Activated naive CD8-positive, alpha-beta T cell treated with anti-CD3 and anti-CD28 coated beads, Interleukin-2, amount 10 ng/mL, durations not matched to agents 7 days and 5 days (primary cell): ENCODE results near the gene EPS8L3. TPM values are rescaled to one million over a fixed set of nuclear protein-coding genes. Genes with fewer than 3 reads are reported as not detected.
A peak's percentile ranks its signal among the peaks of the same experiment; 100 is the strongest.

ENCODE experiments used
- ATAC-seq: fragments of 150-1000 bp; cut with Tn5 transposase; one replicate; pipeline ENCODE4 v1.10.0; 2021; ENCODE audit warnings: low read depth, moderate library complexity
- POLR2A ChIA-PET: fragments of 350-600 bp; sonication (Branson Sonifier 250); formaldehyde crosslinking; loops from one replicate; lab custom pipeline; 2021; ENCODE audit warnings: antibody characterized with exemption; lab: Charles Lee
- DNase-seq: peaks from one replicate; pipeline ENCODE4 v3.0.0; 2021
- H3K27ac Mint-ChIP-seq: one replicate; pipeline ENCODE4 v1.8.0; 2022; ENCODE audit warnings: mild to moderate bottlenecking, mixed read lengths
- H3K27me3 Mint-ChIP-seq: one replicate; pipeline ENCODE4 v1.8.0; 2022; ENCODE audit warnings: mild to moderate bottlenecking, moderate library complexity, mixed read lengths
- H3K36me3 Mint-ChIP-seq: one replicate; pipeline ENCODE4 v1.8.0; 2021; ENCODE audit warnings: mild to moderate bottlenecking, mixed read lengths
- H3K4me1 Mint-ChIP-seq: one replicate; pipeline ENCODE4 v1.8.0; 2021; ENCODE audit warnings: mixed read lengths
- H3K4me3 Mint-ChIP-seq: one replicate; pipeline ENCODE4 v1.8.0; 2022; ENCODE audit warnings: mild to moderate bottlenecking, moderate library complexity, mixed read lengths
- H3K9me3 Mint-ChIP-seq: one replicate; pipeline ENCODE4 v1.8.0; 2021; ENCODE audit warnings: mixed read lengths
- total RNA-seq, 2 experiments: library from RNA; stranded (reverse); gene quantifications; one replicate each; pipeline ENCODE4 v1.2.3, GENCODE V29; 2021

Gene EPS8L3
- not detected for total RNA-seq

- peak within 1 kb of the TSS; percentile 47 for H3K27ac Mint-ChIP-seq
- H3K4me3 Mint-ChIP-seq: no peak within 1 kb of the TSS
- peaks cover 1% of the 10 kb centered on the region for H3K4me1 Mint-ChIP-seq
- no peaks in the 10 kb centered on the region for H3K9me3 Mint-ChIP-seq
- no peaks in the 10 kb centered on the region for H3K36me3 Mint-ChIP-seq
- POLR2A ChIA-PET: no interaction called here
- peak; percentile 7 for DNase-seq
- no peak for ATAC-seq
- H3K27me3 Mint-ChIP-seq: peaks cover 2% of the 10 kb centered on the region
Observed at GRCh38 chr1:109763646-109764415, at the start of gene EPS8L3. Gene EPS8L3, minus strand, starts transcription at chr1:109763923. Its CDS starts 2,174 bp downstream, at chr1:109761749.

- Mint-ChIP-seq H3K4me3 (no peak overlapping the region), H3K9me3 (peaks cover 2% of the 10 kb centered on the region), H3K27me3 (peaks cover 2% of the 10 kb centered on the region), H3K36me3 (peaks cover 5% of the 10 kb centered on the region), H3K4me1 (peaks cover 15% of the 10 kb centered on the region), H3K27ac (no peak overlapping the region)
- POLR2A ChIA-PET: no interaction called here
- ATAC-seq: no peak
- DNase-seq: no peak
Observed at GRCh38 chr1:109812691-109813393, 49.1 kb upstream of the EPS8L3 start.

GRCh38 chr1:109808703-109809102 is 45.0 kb upstream of the EPS8L3 start:
- H3K27me3 Mint-ChIP-seq: peaks cover 2% of the 10 kb centered on the region
- DNase-seq: peak; percentile 13
- no peak overlapping the region for H3K4me3 Mint-ChIP-seq
- peaks cover 33% of the 10 kb centered on the region for H3K4me1 Mint-ChIP-seq
- peaks cover 4% of the 10 kb centered on the region for H3K36me3 Mint-ChIP-seq
- no peak overlapping the region for H3K27ac Mint-ChIP-seq
- H3K9me3 Mint-ChIP-seq: no peaks in the 10 kb centered on the region
- ATAC-seq: no peak
- POLR2A ChIA-PET: interaction anchor here (0.9 kb wide), 1 partner anchor 14 kb away, joined by 3 read pairs; no protein-coding TSS in a partner anchor

- Mint-ChIP-seq H3K4me3 (no peak overlapping the region), H3K27ac (peak overlapping the region; percentile 1), H3K36me3 (peaks cover 4% of the 10 kb centered on the region), H3K9me3 (no peaks in the 10 kb centered on the region), H3K27me3 (peaks cover under 1% of the 10 kb centered on the region), H3K4me1 (peaks cover 39% of the 10 kb centered on the region)
- POLR2A ChIA-PET: interaction anchor here (0.9 kb wide), 1 partner anchor 17 kb away, joined by 3 read pairs; no protein-coding TSS in a partner anchor
- ATAC-seq (no peak), DNase-seq (peak; percentile 25)
Observed at GRCh38 chr1:109807822-109808680, 44.3 kb upstream of the EPS8L3 start.

GRCh38 chr1:109807402-109807801 is 43.7 kb upstream of the EPS8L3 start:
- H3K4me1 Mint-ChIP-seq: peaks cover 44% of the 10 kb centered on the region
- peak overlapping the region; percentile 77 for H3K27ac Mint-ChIP-seq
- POLR2A ChIA-PET: interaction anchor here (0.9 kb wide), 1 partner anchor 17 kb away, joined by 3 read pairs; no protein-coding TSS in a partner anchor
- H3K36me3 Mint-ChIP-seq: peaks cover 4% of the 10 kb centered on the region
- no peaks in the 10 kb centered on the region for H3K27me3 Mint-ChIP-seq
- no peak for ATAC-seq
- no peak overlapping the region for H3K4me3 Mint-ChIP-seq
- DNase-seq: peak; percentile 19
- H3K9me3 Mint-ChIP-seq: no peaks in the 10 kb centered on the region

- ATAC-seq: no peak
- peak; percentile 25 for DNase-seq
- Mint-ChIP-seq H3K9me3 (no peaks in the 10 kb centered on the region), H3K4me1 (peaks cover 49% of the 10 kb centered on the region), H3K36me3 (peaks cover 4% of the 10 kb centered on the region), H3K27me3 (no peaks in the 10 kb centered on the region), H3K4me3 (no peak overlapping the region), H3K27ac (peak overlapping the region; percentile 77)
- POLR2A ChIA-PET: interaction anchor here (0.9 to 1.4 kb wide), 4 partner anchors 10 to 107 kb away, joined by 3 read pairs; no protein-coding TSS in a partner anchor
Observed at GRCh38 chr1:109806733-109807400, 43.1 kb upstream of the EPS8L3 start.

- Mint-ChIP-seq H3K4me1 (peaks cover 60% of the 10 kb centered on the region), H3K27me3 (no peaks in the 10 kb centered on the region), H3K9me3 (no peaks in the 10 kb centered on the region), H3K36me3 (peaks cover 4% of the 10 kb centered on the region), H3K4me3 (no peak overlapping the region), H3K27ac (no peak overlapping the region)
- ATAC-seq: no peak
- peak; percentile 15 for DNase-seq
- POLR2A ChIA-PET: interaction anchor here (0.7 to 2.3 kb wide), 7 partner anchors 9 to 179 kb away, joined by 3 to 11 read pairs (median 3); partner anchors contain the start of gene AHCYL1
Observed at GRCh38 chr1:109805486-109806165, 41.9 kb upstream of the EPS8L3 start.

- POLR2A ChIA-PET: interaction anchor here (0.7 to 2.3 kb wide), 3 partner anchors 14 to 180 kb away, joined by 3 to 11 read pairs (median 4); partner anchors contain the start of gene AHCYL1
- Mint-ChIP-seq H3K27ac (peak overlapping the region; percentile 97), H3K4me1 (peaks cover 67% of the 10 kb centered on the region)
Observed at GRCh38 chr1:109804660-109805059, 40.9 kb upstream of the EPS8L3 start.

GRCh38 chr1:109803901-109804331 is 40.2 kb upstream of the EPS8L3 start:
- no peaks in the 10 kb centered on the region for H3K27me3 Mint-ChIP-seq
- H3K4me1 Mint-ChIP-seq: peaks cover 72% of the 10 kb centered on the region
- DNase-seq (peak; percentile 35), ATAC-seq (no peak)
- H3K9me3 Mint-ChIP-seq: no peaks in the 10 kb centered on the region
- peaks cover 5% of the 10 kb centered on the region for H3K36me3 Mint-ChIP-seq
- peak overlapping the region; percentile 78 for H3K4me3 Mint-ChIP-seq
- peak overlapping the region; percentile 97 for H3K27ac Mint-ChIP-seq
- POLR2A ChIA-PET: interaction anchor here (1.1 to 3.9 kb wide), 3 partner anchors 12 to 103 kb away, joined by 3 to 61 read pairs (median 14); no protein-coding TSS in a partner anchor

More at GRCh38 chr1:109804660-109805059, 40.9 kb upstream of the EPS8L3 start:
- Mint-ChIP-seq H3K4me3 (peak overlapping the region; percentile 78), H3K36me3 (peaks cover 5% of the 10 kb centered on the region), H3K9me3 (no peaks in the 10 kb centered on the region), H3K27me3 (no peaks in the 10 kb centered on the region)
- ATAC-seq (no peak), DNase-seq (peak; percentile 5)

- DNase-seq: peak; percentile 34
- no peak for ATAC-seq
- peaks cover 73% of the 10 kb centered on the region for H3K4me1 Mint-ChIP-seq
- peak overlapping the region; percentile 78 for H3K4me3 Mint-ChIP-seq
- POLR2A ChIA-PET: interaction anchor here (0.9 to 3.9 kb wide), 8 partner anchors 11 to 182 kb away, joined by 3 to 61 read pairs (median 6); partner anchors contain the start of genes AHCYL1 and CSF1
- H3K27ac Mint-ChIP-seq: peak overlapping the region; percentile 97
- no peaks in the 10 kb centered on the region for H3K27me3 Mint-ChIP-seq
- H3K36me3 Mint-ChIP-seq: peaks cover 5% of the 10 kb centered on the region
- H3K9me3 Mint-ChIP-seq: no peaks in the 10 kb centered on the region
Observed at GRCh38 chr1:109802901-109803561, 39.3 kb upstream of the EPS8L3 start.
